ENCODE measurements around the gene SLC5A11.

DNA sequence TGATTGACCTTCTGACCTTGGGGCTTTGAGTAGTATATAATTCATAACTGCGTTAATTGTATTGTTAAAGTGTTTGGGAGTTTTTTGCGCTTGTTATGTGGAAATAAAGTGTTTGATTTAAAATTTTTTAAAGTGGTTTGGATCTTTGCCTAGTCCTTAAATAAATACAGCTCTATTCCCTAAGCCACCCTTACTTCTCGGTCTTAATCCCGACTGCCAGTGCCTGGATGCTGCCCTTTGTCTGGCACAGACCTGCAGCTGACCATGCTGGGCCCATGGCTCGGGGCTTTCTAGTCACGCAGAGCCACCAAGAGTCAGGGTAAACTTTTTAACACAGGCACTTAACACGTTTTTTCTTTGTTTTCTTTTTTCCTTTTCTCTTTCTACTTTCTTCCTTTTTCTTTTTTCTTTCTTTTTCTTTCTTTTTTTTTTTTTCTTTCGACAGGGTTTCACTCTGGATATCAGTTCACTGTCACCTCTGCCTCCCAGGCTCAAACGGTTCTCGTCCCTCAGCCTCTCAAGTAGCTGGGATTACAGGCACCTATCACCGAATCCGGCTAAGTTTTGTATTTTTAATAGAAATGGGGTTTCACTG is 19.6 kb upstream of the SLC5A11 start:
- TF ChIP-seq, protein P1, sequence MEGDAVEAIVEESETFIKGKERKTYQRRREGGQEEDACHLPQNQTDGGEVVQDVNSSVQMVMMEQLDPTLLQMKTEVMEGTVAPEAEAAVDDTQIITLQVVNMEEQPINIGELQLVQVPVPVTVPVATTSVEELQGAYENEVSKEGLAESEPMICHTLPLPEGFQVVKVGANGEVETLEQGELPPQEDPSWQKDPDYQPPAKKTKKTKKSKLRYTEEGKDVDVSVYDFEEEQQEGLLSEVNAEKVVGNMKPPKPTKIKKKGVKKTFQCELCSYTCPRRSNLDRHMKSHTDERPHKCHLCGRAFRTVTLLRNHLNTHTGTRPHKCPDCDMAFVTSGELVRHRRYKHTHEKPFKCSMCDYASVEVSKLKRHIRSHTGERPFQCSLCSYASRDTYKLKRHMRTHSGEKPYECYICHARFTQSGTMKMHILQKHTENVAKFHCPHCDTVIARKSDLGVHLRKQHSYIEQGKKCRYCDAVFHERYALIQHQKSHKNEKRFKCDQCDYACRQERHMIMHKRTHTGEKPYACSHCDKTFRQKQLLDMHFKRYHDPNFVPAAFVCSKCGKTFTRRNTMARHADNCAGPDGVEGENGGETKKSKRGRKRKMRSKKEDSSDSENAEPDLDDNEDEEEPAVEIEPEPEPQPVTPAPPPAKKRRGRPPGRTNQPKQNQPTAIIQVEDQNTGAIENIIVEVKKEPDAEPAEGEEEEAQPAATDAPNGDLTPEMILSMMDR (IDR thresholded peaks at IDR 0.05): no peak
- TF ChIP-seq POLR2A (IDR thresholded peaks at IDR 0.05): no peak

All from body of pancreas (tissue), 4 donors.